ENCODE data around the gene RAP2A.

RAP2A gene

GRCh38 chr13:97495678-97496077 is 61.7 kb downstream of the RAP2A start:
- Histone ChIP-seq H3K79me2 (ENCODE audit: insufficient read depth, low read length) (no peaks in the 10 kb centered on the region), H3K4me1 (ENCODE audit: insufficient read depth, low read length) (no peaks in the 10 kb centered on the region), H4K20me1 (ENCODE audit: insufficient read depth, low read length) (no peaks in the 10 kb centered on the region), H3K9ac (ENCODE audit: low read depth, low read length) (no peak overlapping the region), H3K27me3 (ENCODE audit: insufficient read depth, low read length, poor library complexity) (no peaks in the 10 kb centered on the region), H2AFZ (ENCODE audit: low read depth, low read length) (no peak overlapping the region), H3K4me3 (ENCODE audit: low read depth in 1 of 2, low read length in 2 of 2) (no peak overlapping the region), H3K9me3 (ENCODE audit: insufficient read depth, low read length, severe bottlenecking) (no peaks in the 10 kb centered on the region), H3K27ac (ENCODE audit: low read length) (no peak overlapping the region), H3K4me2 (ENCODE audit: insufficient read depth, low read length) (no peak overlapping the region), H3K36me3 (ENCODE audit: insufficient read depth, low read length) (no peaks in the 10 kb centered on the region)
- ATAC-seq (ENCODE audit: insufficient read depth, low read depth) (no peak), DNase-seq (no peak)
- no peak for TF ChIP-seq EZH2 (IDR thresholded peaks at IDR 0.05; ENCODE audit: borderline replicate concordance, low read depth, low read length, severe bottlenecking)
- TF ChIP-seq CTCF (IDR thresholded peaks at IDR 0.05; ENCODE audit: borderline replicate concordance, extremely low read depth, low read length, poor library complexity, severe bottlenecking) = no peak

- no peaks in the 10 kb centered on the region for H4K20me1 ChIP-seq (ENCODE audit: insufficient read depth, low read length)
- H3K79me2 ChIP-seq (ENCODE audit: insufficient read depth, low read length) = no peaks in the 10 kb centered on the region
- H3K9ac ChIP-seq (ENCODE audit: low read depth, low read length) = no peak overlapping the region
- no peaks in the 10 kb centered on the region for H3K36me3 ChIP-seq (ENCODE audit: insufficient read depth, low read length)
- no peaks in the 10 kb centered on the region for H3K4me1 ChIP-seq (ENCODE audit: insufficient read depth, low read length)
- TF ChIP-seq CTCF (IDR thresholded peaks at IDR 0.05; ENCODE audit: borderline replicate concordance, extremely low read depth, low read length, poor library complexity, severe bottlenecking) = no peak
- no peak for TF ChIP-seq EZH2 (IDR thresholded peaks at IDR 0.05; ENCODE audit: borderline replicate concordance, low read depth, low read length, severe bottlenecking)
- no peak overlapping the region for H3K4me2 ChIP-seq (ENCODE audit: insufficient read depth, low read length)
- H2AFZ ChIP-seq (ENCODE audit: low read depth, low read length) = no peak overlapping the region
- H3K27ac ChIP-seq (ENCODE audit: low read length) = no peak overlapping the region
- no peak for ATAC-seq (ENCODE audit: insufficient read depth, low read depth)
- no peaks in the 10 kb centered on the region for H3K9me3 ChIP-seq (ENCODE audit: insufficient read depth, low read length, severe bottlenecking)
- H3K4me3 ChIP-seq (ENCODE audit: low read depth in 1 of 2, low read length in 2 of 2) = no peak overlapping the region
- DNase-seq = no peak
- H3K27me3 ChIP-seq (ENCODE audit: insufficient read depth, low read length, poor library complexity) = no peaks in the 10 kb centered on the region
Observed at GRCh38 chr13:97496511-97496910, 62.5 kb downstream of the RAP2A start.

- ATAC-seq (ENCODE audit: insufficient read depth, low read depth) (no peak), DNase-seq (no peak)
- no peak overlapping the region for H3K4me3 ChIP-seq (ENCODE audit: low read depth in 1 of 2, low read length in 2 of 2)
- no peak for TF ChIP-seq EZH2 (IDR thresholded peaks at IDR 0.05; ENCODE audit: borderline replicate concordance, low read depth, low read length, severe bottlenecking)
- TF ChIP-seq CTCF (IDR thresholded peaks at IDR 0.05; ENCODE audit: borderline replicate concordance, extremely low read depth, low read length, poor library complexity, severe bottlenecking) = no peak
- H3K4me1 ChIP-seq (ENCODE audit: insufficient read depth, low read length) = no peaks in the 10 kb centered on the region
- no peaks in the 10 kb centered on the region for H3K9me3 ChIP-seq (ENCODE audit: insufficient read depth, low read length, severe bottlenecking)
- no peak overlapping the region for H3K4me2 ChIP-seq (ENCODE audit: insufficient read depth, low read length)
- H3K36me3 ChIP-seq (ENCODE audit: insufficient read depth, low read length) = no peaks in the 10 kb centered on the region
- no peaks in the 10 kb centered on the region for H4K20me1 ChIP-seq (ENCODE audit: insufficient read depth, low read length)
- H2AFZ ChIP-seq (ENCODE audit: low read depth, low read length) = no peak overlapping the region
- no peak overlapping the region for H3K9ac ChIP-seq (ENCODE audit: low read depth, low read length)
- H3K27ac ChIP-seq (ENCODE audit: low read length) = no peak overlapping the region
- H3K79me2 ChIP-seq (ENCODE audit: insufficient read depth, low read length) = no peaks in the 10 kb centered on the region
- H3K27me3 ChIP-seq (ENCODE audit: insufficient read depth, low read length, poor library complexity) = no peaks in the 10 kb centered on the region
Observed at GRCh38 chr13:97497400-97497799, 63.4 kb downstream of the RAP2A start.

GRCh38 chr13:97498419-97498818 is 64.5 kb downstream of the RAP2A start:
- no peaks in the 10 kb centered on the region for H3K27me3 ChIP-seq (ENCODE audit: insufficient read depth, low read length, poor library complexity)
- H3K9me3 ChIP-seq (ENCODE audit: insufficient read depth, low read length, severe bottlenecking) = no peaks in the 10 kb centered on the region
- no peak overlapping the region for H3K27ac ChIP-seq (ENCODE audit: low read length)
- H4K20me1 ChIP-seq (ENCODE audit: insufficient read depth, low read length) = no peaks in the 10 kb centered on the region
- no peak overlapping the region for H3K9ac ChIP-seq (ENCODE audit: low read depth, low read length)
- H3K36me3 ChIP-seq (ENCODE audit: insufficient read depth, low read length) = no peaks in the 10 kb centered on the region
- H3K4me3 ChIP-seq (ENCODE audit: low read depth in 1 of 2, low read length in 2 of 2) = no peak overlapping the region
- no peak for DNase-seq
- TF ChIP-seq EZH2 (IDR thresholded peaks at IDR 0.05; ENCODE audit: borderline replicate concordance, low read depth, low read length, severe bottlenecking) = no peak
- no peak for TF ChIP-seq CTCF (IDR thresholded peaks at IDR 0.05; ENCODE audit: borderline replicate concordance, extremely low read depth, low read length, poor library complexity, severe bottlenecking)
- H2AFZ ChIP-seq (ENCODE audit: low read depth, low read length) = no peak overlapping the region
- ATAC-seq (ENCODE audit: insufficient read depth, low read depth) = no peak
- no peaks in the 10 kb centered on the region for H3K4me1 ChIP-seq (ENCODE audit: insufficient read depth, low read length)
- H3K4me2 ChIP-seq (ENCODE audit: insufficient read depth, low read length) = no peak overlapping the region
- no peaks in the 10 kb centered on the region for H3K79me2 ChIP-seq (ENCODE audit: insufficient read depth, low read length)

Data from DND-41 (cell line).